HG03354 (cell line): ENCODE measurements around the gene GSTO1.

Experiments used
- ATAC-seq: cut with Tn5 transposase; IDR thresholded peaks from one replicate; pipeline ENCODE4 v1.9.1; 2021; ENCODE audit warnings: mild to moderate bottlenecking; ENCODE audit not compliant: unreplicated experiment, poor library complexity, severe bottlenecking

Gene GSTO1

GRCh38 chr10:104268713-104269645, 14.3 kb downstream of the GSTO1 start, which contains the start of gene GSTO2:
GSTO2 (plus strand) TSS chr10:104269184; CDS start chr10:104274916, 5,732 bp downstream.
- peak; percentile 99 for ATAC-seq

GRCh38 chr10:104273286-104273685, 18.6 kb downstream of the GSTO1 start:
- ATAC-seq, result no peak

- no peak for ATAC-seq
Observed at GRCh38 chr10:104273899-104274575, 19.3 kb downstream of the GSTO1 start.

- ATAC-seq, result peak; percentile 93
Observed at GRCh38 chr10:104274762-104275721, 20.4 kb downstream of the GSTO1 start.

GRCh38 chr10:104276192-104276591, 21.5 kb downstream of the GSTO1 start:
- ATAC-seq, result no peak

GRCh38 chr10:104277785-104278184, 23.1 kb downstream of the GSTO1 start:
- ATAC-seq, result no peak

- no peak for ATAC-seq
Observed at GRCh38 chr10:104279550-104280259, 25.0 kb downstream of the GSTO1 start.

GRCh38 chr10:104281694-104282093, 27.0 kb downstream of the GSTO1 start:
- no peak for ATAC-seq

- no peak for ATAC-seq
Observed at GRCh38 chr10:104284846-104285245, 30.2 kb downstream of the GSTO1 start.

- ATAC-seq, result no peak
Observed at GRCh38 chr10:104286939-104287338, 32.2 kb downstream of the GSTO1 start.

GRCh38 chr10:104288355-104288754, 33.7 kb downstream of the GSTO1 start:
- ATAC-seq, result no peak

- ATAC-seq, result peak; percentile 99
Observed at GRCh38 chr10:104291439-104291951, 36.8 kb downstream of the GSTO1 start.

- no peak for ATAC-seq
Observed at GRCh38 chr10:104293011-104293410, 38.3 kb downstream of the GSTO1 start.

- no peak for ATAC-seq
Observed at GRCh38 chr10:104293781-104294321, 39.2 kb downstream of the GSTO1 start.

- no peak for ATAC-seq
Observed at GRCh38 chr10:104296687-104297436, 42.2 kb downstream of the GSTO1 start.

- ATAC-seq, result peak; percentile 47
Observed at GRCh38 chr10:104297697-104298660, 43.3 kb downstream of the GSTO1 start.
